HUES64 (cell line): ENCODE measurements around the gene PCDHGB6.

Experiments
- H3K27ac ChIP-seq: 2 replicates; pipeline ENCODE4 v1.7.0; 2013; ENCODE audit warnings: low read depth, low read length, inconsistent platforms
- H3K27me3 ChIP-seq: 2 replicates; pipeline ENCODE4 v1.6.1; 2013; ENCODE audit warnings: mild to moderate bottlenecking, low read length; ENCODE audit not compliant: insufficient read depth
- H3K36me3 ChIP-seq: 2 replicates; pipeline ENCODE4 v1.6.1; 2013; ENCODE audit warnings: mild to moderate bottlenecking, low read length; ENCODE audit not compliant: insufficient read depth
- H3K4me1 ChIP-seq: 2 replicates; pipeline ENCODE4 v1.6.1; 2013; ENCODE audit warnings: mild to moderate bottlenecking, low read length, moderate library complexity; ENCODE audit not compliant: insufficient read depth
- H3K4me3 ChIP-seq: 2 replicates; pipeline ENCODE4 v1.5.1; 2013; ENCODE audit warnings: mild to moderate bottlenecking, low read length, moderate library complexity
- H3K9ac ChIP-seq: 2 replicates; pipeline ENCODE4 v1.6.1; 2013; ENCODE audit warnings: mild to moderate bottlenecking, low read depth, low read length
- H3K9me3 ChIP-seq: 2 replicates; pipeline ENCODE4 v1.6.1; 2013; ENCODE audit warnings: low read depth, low read length; ENCODE audit not compliant: insufficient read depth
- WGBS: fragments of 150-250, 120-280 bp; methylation state at CpG from one replicate; pipeline ENCODE4 v1.1.7; 2013; ENCODE audit warnings: missing lambda C conversion rate; 5-methylcytosine and 5-hydroxymethylcytosine counted together

The PCDHGB6 gene

GRCh38 chr5:141441571-141442170, 33.9 kb downstream of the PCDHGB6 start:
- H3K4me3 ChIP-seq: no peak overlapping the region
- H3K27me3 ChIP-seq: no peaks in the 10 kb centered on the region
- no peak overlapping the region; the same call in 1 of the 2 replicates for H3K9ac ChIP-seq
- no peak overlapping the region for H3K27ac ChIP-seq
- H3K4me1 ChIP-seq: no peaks in the 10 kb centered on the region
- H3K36me3 ChIP-seq: no peaks in the 10 kb centered on the region
- no peaks in the 10 kb centered on the region for H3K9me3 ChIP-seq
- WGBS: 97% methylated on average over 50 of the region's 50 CpGs
